HL-60 (cell line): ENCODE results near the gene TRIAP1.

Source experiments
- GABPA ChIP-seq: IDR thresholded peaks from 2 replicates; pipeline ENCODE4 v1.6.1; 2012; ENCODE audit warnings: low read depth
- TF ChIP-seq, protein P1 (sequence below): IDR thresholded peaks from one replicate; pipeline ENCODE4 v1.5.1; 2011; ENCODE audit warnings: low read length, control low read depth, inconsistent platforms; ENCODE audit not compliant: insufficient read depth
- TF ChIP-seq, protein P2 (sequence below): IDR thresholded peaks from 2 replicates; pipeline ENCODE4 v1.6.1; 2012; ENCODE audit warnings: low read depth; ENCODE audit not compliant: insufficient replicate concordance

DNA sequence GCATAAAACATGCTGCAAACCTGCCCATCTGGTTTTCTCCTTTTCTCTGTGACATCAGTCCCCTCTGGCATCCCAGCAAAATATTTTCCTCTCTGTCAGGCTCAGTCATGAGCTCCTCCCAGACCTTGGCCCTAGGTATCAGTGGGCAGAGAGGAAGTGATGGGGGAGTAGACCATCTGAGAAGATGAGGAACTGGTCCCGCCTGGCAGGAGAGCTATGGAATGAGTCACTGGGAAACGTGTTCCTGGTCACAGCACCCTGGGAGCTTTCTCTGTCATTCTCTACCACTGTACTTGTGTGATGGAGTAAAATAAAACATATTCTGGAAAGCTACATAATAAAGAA lies 28.4 kb upstream of the TRIAP1 start:
- TF ChIP-seq, protein P1, sequence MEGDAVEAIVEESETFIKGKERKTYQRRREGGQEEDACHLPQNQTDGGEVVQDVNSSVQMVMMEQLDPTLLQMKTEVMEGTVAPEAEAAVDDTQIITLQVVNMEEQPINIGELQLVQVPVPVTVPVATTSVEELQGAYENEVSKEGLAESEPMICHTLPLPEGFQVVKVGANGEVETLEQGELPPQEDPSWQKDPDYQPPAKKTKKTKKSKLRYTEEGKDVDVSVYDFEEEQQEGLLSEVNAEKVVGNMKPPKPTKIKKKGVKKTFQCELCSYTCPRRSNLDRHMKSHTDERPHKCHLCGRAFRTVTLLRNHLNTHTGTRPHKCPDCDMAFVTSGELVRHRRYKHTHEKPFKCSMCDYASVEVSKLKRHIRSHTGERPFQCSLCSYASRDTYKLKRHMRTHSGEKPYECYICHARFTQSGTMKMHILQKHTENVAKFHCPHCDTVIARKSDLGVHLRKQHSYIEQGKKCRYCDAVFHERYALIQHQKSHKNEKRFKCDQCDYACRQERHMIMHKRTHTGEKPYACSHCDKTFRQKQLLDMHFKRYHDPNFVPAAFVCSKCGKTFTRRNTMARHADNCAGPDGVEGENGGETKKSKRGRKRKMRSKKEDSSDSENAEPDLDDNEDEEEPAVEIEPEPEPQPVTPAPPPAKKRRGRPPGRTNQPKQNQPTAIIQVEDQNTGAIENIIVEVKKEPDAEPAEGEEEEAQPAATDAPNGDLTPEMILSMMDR = no peak
- TF ChIP-seq, protein P2, sequence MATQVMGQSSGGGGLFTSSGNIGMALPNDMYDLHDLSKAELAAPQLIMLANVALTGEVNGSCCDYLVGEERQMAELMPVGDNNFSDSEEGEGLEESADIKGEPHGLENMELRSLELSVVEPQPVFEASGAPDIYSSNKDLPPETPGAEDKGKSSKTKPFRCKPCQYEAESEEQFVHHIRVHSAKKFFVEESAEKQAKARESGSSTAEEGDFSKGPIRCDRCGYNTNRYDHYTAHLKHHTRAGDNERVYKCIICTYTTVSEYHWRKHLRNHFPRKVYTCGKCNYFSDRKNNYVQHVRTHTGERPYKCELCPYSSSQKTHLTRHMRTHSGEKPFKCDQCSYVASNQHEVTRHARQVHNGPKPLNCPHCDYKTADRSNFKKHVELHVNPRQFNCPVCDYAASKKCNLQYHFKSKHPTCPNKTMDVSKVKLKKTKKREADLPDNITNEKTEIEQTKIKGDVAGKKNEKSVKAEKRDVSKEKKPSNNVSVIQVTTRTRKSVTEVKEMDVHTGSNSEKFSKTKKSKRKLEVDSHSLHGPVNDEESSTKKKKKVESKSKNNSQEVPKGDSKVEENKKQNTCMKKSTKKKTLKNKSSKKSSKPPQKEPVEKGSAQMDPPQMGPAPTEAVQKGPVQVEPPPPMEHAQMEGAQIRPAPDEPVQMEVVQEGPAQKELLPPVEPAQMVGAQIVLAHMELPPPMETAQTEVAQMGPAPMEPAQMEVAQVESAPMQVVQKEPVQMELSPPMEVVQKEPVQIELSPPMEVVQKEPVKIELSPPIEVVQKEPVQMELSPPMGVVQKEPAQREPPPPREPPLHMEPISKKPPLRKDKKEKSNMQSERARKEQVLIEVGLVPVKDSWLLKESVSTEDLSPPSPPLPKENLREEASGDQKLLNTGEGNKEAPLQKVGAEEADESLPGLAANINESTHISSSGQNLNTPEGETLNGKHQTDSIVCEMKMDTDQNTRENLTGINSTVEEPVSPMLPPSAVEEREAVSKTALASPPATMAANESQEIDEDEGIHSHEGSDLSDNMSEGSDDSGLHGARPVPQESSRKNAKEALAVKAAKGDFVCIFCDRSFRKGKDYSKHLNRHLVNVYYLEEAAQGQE = no peak
- no peak for TF ChIP-seq GABPA
